ENCODE data around the gene RASAL1. TPM values are rescaled to one million over a fixed set of nuclear protein-coding genes. Genes with fewer than 3 reads are reported as not detected.

Gene RASAL1
- total RNA-seq, 1 experiment from 2014 or later: 14.9 TPM

DNA sequence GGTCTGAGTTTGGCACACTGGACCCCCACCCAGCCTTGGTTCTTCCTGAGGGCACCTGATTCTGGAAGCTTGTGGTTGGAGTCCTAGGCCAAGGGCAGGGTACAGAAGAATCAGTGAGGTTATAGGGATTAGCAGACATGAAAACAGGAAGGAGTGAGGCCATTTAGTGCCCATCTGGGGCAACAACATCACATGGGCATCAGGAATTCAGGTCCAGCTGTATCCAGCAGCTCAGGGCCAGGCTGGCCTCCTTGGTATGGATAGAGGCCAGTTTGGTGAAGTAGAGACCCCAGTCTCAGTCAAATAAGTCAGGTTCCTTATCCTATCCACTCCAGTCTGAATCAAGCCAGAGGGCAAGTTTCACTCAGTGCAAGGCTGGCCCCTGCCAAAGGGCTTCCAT is 36.2 kb downstream of the RASAL1 start:
- TF ChIP-seq, protein P1, sequence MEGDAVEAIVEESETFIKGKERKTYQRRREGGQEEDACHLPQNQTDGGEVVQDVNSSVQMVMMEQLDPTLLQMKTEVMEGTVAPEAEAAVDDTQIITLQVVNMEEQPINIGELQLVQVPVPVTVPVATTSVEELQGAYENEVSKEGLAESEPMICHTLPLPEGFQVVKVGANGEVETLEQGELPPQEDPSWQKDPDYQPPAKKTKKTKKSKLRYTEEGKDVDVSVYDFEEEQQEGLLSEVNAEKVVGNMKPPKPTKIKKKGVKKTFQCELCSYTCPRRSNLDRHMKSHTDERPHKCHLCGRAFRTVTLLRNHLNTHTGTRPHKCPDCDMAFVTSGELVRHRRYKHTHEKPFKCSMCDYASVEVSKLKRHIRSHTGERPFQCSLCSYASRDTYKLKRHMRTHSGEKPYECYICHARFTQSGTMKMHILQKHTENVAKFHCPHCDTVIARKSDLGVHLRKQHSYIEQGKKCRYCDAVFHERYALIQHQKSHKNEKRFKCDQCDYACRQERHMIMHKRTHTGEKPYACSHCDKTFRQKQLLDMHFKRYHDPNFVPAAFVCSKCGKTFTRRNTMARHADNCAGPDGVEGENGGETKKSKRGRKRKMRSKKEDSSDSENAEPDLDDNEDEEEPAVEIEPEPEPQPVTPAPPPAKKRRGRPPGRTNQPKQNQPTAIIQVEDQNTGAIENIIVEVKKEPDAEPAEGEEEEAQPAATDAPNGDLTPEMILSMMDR (conservative IDR thresholded peaks at IDR 0.05): no peak
- no peak for TF ChIP-seq EZH2 (IDR thresholded peaks at IDR 0.05; ENCODE audit: low read depth)
- Histone ChIP-seq H3K9me2 (ENCODE audit: insufficient read depth) (no peaks in the 10 kb centered on the region), H3K9me3 (ENCODE audit: insufficient read depth, low read depth) (no peaks in the 10 kb centered on the region), H3K27me3 (ENCODE audit: insufficient read depth, low read depth) (no peaks in the 10 kb centered on the region), H3K36me3 (ENCODE audit: low read depth) (0 out of 2 replicates have a peak, but pooled peaks cover 4% of the 10 kb centered on the region), H2AFZ (no peak overlapping the region), H3F3A (ENCODE audit: insufficient read depth, low read depth) (peaks cover 16% of the 10 kb centered on the region; the same call in 1 of the 2 replicates), H3K4me2 (no peak overlapping the region), H3K4me1 (replicated peaks; ENCODE audit: insufficient read depth) (0 out of 2 replicates have a peak, but pooled peaks cover 4% of the 10 kb centered on the region), H3K79me2 (ENCODE audit: low read depth) (no peaks in the 10 kb centered on the region), H3K4me3 (no peak overlapping the region), H4K20me1 (ENCODE audit: insufficient read depth) (no peaks in the 10 kb centered on the region), H3K27ac (no peak overlapping the region)
- DNase-seq: no peak
- BruUV-seq (replicated peaks): no TSS peak
- POLR2A ChIA-PET (ENCODE audit: unreplicated experiment): no interaction called here
- CTCF ChIA-PET: no interaction called here
- intact Hi-C loops (cut with micrococcal nuclease; ENCODE audit: unreplicated experiment): loop anchor here (2.0 to 5.0 kb wide), 3 partner anchors 38 to 75 kb away; partner anchors contain the start of gene RASAL1

DNA sequence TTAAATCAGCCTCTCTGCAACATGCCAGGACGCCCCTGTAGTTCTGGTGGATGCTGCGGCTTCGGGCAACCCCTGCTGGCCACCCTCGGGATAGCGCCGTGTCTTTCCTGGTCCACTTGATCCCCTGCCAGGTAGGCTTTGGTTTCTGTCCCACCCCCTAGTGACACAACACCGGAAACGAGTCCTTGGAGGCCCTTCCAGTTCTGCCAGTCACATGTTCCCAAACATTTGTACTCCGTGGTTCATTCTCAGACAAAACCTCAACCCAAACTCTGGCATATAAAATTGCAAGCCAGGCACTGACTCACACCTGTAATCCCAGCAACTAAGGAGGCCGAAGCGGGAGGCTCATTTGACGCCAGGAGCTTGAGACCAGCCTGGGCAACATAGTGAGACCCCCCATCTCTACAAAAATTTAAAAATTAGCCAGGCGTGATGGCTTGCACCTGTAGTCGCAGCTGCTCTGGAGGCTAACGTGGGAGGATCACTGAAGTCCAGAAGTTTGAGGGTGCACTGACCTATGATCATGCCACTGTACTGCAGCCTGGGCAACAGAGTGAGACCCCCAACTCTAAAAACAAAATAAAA is 37.0 kb downstream of the RASAL1 start:
- ChIA-PET CTCF (no interaction called here), POLR2A (ENCODE audit: unreplicated experiment) (no interaction called here)
- Histone ChIP-seq H3K4me3 (no peak overlapping the region), H2AFZ (no peak overlapping the region), H3K4me2 (no peak overlapping the region), H3F3A (ENCODE audit: insufficient read depth, low read depth) (peaks cover 16% of the 10 kb centered on the region; the same call in 1 of the 2 replicates), H4K20me1 (ENCODE audit: insufficient read depth) (no peaks in the 10 kb centered on the region), H3K27me3 (ENCODE audit: insufficient read depth, low read depth) (no peaks in the 10 kb centered on the region), H3K9me2 (ENCODE audit: insufficient read depth) (no peaks in the 10 kb centered on the region), H3K27ac (peak overlapping the region; percentile 24; the same call in 1 of the 2 replicates), H3K9me3 (ENCODE audit: insufficient read depth, low read depth) (no peaks in the 10 kb centered on the region), H3K36me3 (ENCODE audit: low read depth) (0 out of 2 replicates have a peak, but pooled peaks cover 4% of the 10 kb centered on the region), H3K79me2 (ENCODE audit: low read depth) (no peaks in the 10 kb centered on the region), H3K4me1 (replicated peaks; ENCODE audit: insufficient read depth) (0 out of 2 replicates have a peak, but pooled peaks cover 4% of the 10 kb centered on the region)
- BruUV-seq (replicated peaks): no TSS peak
- no peak for TF ChIP-seq EZH2 (IDR thresholded peaks at IDR 0.05; ENCODE audit: low read depth)
- TF ChIP-seq, protein P1 (conservative IDR thresholded peaks at IDR 0.05): peak; percentile 93
- intact Hi-C loops (cut with micrococcal nuclease; ENCODE audit: unreplicated experiment): loop anchor here (1.0 to 5.0 kb wide), 4 partner anchors 39 to 76 kb away; partner anchors contain the start of gene RASAL1
- DNase-seq: peak; percentile 90 to 93

DNA sequence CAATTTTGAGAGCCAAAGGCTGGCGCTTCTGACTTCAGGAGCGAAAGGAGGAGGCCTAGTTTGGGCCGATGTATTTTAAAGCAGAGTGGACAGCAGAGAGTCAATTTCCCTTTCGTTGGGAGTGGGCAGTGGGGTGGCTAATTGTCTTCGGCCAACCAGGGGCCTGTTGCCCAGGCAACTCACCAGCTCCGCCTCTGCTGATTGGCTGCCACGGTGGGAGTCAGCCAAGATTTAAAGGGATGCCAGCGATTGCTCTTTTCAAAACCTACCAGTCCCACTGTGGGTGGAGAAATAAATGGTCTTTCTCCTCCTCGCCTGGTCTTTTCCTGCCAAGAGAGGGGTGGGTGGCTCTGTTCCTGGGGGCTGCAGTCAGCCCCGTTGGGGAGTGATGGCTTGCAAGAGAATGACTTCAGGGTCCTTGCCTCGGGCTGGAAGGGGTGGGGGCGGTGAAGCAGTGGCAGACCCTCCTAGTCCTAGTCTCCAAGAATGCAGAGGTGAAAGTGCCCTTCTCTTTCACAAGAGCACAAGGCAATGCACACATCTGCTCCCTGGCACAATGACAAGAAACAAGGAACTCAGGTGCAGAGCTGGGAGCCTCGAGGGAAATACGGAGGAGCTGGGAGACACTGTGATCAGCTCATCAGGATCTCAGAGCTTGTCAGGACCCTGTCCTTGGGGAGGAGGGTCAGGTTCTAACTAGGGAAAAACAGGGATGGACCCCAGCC is 37.7 kb downstream of the RASAL1 start:
- ChIA-PET CTCF (interaction anchor here (0.6 kb wide), 1 partner anchor 36 kb away, joined by 5 read pairs; no protein-coding TSS in a partner anchor), POLR2A (ENCODE audit: unreplicated experiment) (interaction anchor here (0.6 kb wide), 1 partner anchor 55 kb away, joined by 3 read pairs; no protein-coding TSS in a partner anchor)
- Histone ChIP-seq H3K4me2 (no peak overlapping the region), H3K9me2 (ENCODE audit: insufficient read depth) (no peaks in the 10 kb centered on the region), H3K27me3 (ENCODE audit: insufficient read depth, low read depth) (no peaks in the 10 kb centered on the region), H2AFZ (no peak overlapping the region), H3K27ac (no peak overlapping the region), H4K20me1 (ENCODE audit: insufficient read depth) (no peaks in the 10 kb centered on the region), H3K9me3 (ENCODE audit: insufficient read depth, low read depth) (no peaks in the 10 kb centered on the region), H3K4me3 (no peak overlapping the region), H3K4me1 (replicated peaks; ENCODE audit: insufficient read depth) (0 out of 2 replicates have a peak, but pooled peaks cover 4% of the 10 kb centered on the region), H3K36me3 (ENCODE audit: low read depth) (0 out of 2 replicates have a peak, but pooled peaks cover 4% of the 10 kb centered on the region), H3F3A (ENCODE audit: insufficient read depth, low read depth) (peaks cover 16% of the 10 kb centered on the region; the same call in 1 of the 2 replicates), H3K79me2 (ENCODE audit: low read depth) (no peaks in the 10 kb centered on the region)
- intact Hi-C loops (cut with micrococcal nuclease; ENCODE audit: unreplicated experiment): loop anchor here (1.0 to 5.0 kb wide), 4 partner anchors 39 to 77 kb away; partner anchors contain the start of gene RASAL1
- BruUV-seq (replicated peaks): no TSS peak
- no peak for DNase-seq
- TF ChIP-seq, protein P1 (conservative IDR thresholded peaks at IDR 0.05): no peak
- TF ChIP-seq EZH2 (IDR thresholded peaks at IDR 0.05; ENCODE audit: low read depth): no peak

Data from PC-9 (cell line).